ENCODE results near the gene PPDPF. TPM values are rescaled to one million over a fixed set of nuclear protein-coding genes. Genes with fewer than 3 reads are reported as not detected.
"Not testable (repeated sequence)": the region's sequence is repeated elsewhere in the genome, so short reads cannot be mapped to it uniquely, and the experiment has no call there.

PPDPF gene
- total RNA-seq, 1 experiment from 2014 or later = 148 TPM

DNA sequence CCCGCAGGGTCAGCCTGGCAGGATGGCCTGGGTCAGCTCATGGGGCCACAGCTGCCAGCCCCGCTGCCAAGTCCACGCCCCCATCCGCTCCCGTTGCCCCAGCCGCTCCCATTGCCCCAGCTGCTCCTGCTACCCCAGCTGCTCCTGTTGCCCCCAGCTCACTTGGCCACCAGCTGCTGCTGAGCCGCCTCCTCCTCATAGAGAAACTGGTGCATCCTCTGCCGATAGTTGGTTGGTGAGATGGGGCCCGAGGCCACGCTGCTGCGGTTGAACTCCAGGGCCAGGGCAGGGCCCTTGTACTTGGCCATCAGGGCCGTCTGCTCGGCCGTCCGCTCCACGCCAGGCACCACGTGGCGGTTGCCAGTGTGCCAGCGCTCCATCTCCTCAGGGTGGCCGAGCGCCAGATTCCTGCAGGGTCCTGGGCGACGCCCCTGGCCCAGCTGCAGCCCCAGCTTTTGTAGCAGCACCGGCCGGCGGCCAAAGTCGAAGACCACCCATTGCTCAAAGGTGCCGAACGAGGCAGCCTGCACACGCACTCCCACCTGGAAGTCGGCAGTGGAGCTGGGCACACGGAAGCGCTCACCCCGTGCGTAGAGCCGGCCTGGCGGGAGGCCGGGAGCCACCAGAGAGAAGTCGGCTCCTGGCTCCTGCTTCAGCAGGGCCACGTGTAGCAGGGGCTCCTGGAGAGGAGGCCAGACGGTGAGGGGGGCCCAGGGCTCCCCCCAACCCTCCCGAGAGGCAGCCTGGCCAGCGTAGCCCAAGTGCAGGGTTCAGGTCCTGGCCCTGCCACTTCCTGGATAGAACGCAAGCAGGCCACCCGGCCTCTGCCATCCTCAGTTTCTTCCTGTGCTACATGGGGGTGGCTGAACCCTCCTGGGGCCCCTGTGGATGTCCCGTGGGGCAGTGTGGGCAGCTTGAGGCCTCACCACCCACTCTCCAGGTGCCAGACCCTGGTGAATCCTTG, 48.7 kb downstream of the PPDPF start:
- no peak for DNase-seq (ENCODE audit: low spot score)
- ChIA-PET CTCF (no interaction called here), POLR2A (ENCODE audit: low non-redundant PET) (no interaction called here)
- no peaks in the 10 kb centered on the region for H3K27me3 ChIP-seq (replicated peaks; ENCODE audit: insufficient read depth, low read depth, low read length, poor library complexity)
- H3K9me3 ChIP-seq (ENCODE audit: low read depth, low read length, poor library complexity, severe bottlenecking) = no peaks in the 10 kb centered on the region
- intact Hi-C loops (cut with micrococcal nuclease; ENCODE audit: unreplicated experiment) = no loop called here
- TF ChIP-seq EZH2 (IDR thresholded peaks at IDR 0.05; ENCODE audit: borderline replicate concordance, low read depth, low read length, poor library complexity, severe bottlenecking) = no peak
- TF ChIP-seq, protein P1, sequence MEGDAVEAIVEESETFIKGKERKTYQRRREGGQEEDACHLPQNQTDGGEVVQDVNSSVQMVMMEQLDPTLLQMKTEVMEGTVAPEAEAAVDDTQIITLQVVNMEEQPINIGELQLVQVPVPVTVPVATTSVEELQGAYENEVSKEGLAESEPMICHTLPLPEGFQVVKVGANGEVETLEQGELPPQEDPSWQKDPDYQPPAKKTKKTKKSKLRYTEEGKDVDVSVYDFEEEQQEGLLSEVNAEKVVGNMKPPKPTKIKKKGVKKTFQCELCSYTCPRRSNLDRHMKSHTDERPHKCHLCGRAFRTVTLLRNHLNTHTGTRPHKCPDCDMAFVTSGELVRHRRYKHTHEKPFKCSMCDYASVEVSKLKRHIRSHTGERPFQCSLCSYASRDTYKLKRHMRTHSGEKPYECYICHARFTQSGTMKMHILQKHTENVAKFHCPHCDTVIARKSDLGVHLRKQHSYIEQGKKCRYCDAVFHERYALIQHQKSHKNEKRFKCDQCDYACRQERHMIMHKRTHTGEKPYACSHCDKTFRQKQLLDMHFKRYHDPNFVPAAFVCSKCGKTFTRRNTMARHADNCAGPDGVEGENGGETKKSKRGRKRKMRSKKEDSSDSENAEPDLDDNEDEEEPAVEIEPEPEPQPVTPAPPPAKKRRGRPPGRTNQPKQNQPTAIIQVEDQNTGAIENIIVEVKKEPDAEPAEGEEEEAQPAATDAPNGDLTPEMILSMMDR (conservative IDR thresholded peaks at IDR 0.05; ENCODE audit: low read depth, low read length) = no peak
- H3K27ac ChIP-seq (ENCODE audit: low read depth, low read length, poor library complexity, severe bottlenecking) = no peak overlapping the region
- BruUV-seq (replicated peaks) = no TSS peak
- no peak overlapping the region for H3K4me3 ChIP-seq (ENCODE audit: low read depth, low read length, poor library complexity, severe bottlenecking)
- peaks cover 2% of the 10 kb centered on the region for H3K4me1 ChIP-seq (ENCODE audit: insufficient read depth, low read length, poor library complexity, severe bottlenecking)
- H3K36me3 ChIP-seq (ENCODE audit: insufficient read depth, low read length, poor library complexity, severe bottlenecking) = no peaks in the 10 kb centered on the region

DNA sequence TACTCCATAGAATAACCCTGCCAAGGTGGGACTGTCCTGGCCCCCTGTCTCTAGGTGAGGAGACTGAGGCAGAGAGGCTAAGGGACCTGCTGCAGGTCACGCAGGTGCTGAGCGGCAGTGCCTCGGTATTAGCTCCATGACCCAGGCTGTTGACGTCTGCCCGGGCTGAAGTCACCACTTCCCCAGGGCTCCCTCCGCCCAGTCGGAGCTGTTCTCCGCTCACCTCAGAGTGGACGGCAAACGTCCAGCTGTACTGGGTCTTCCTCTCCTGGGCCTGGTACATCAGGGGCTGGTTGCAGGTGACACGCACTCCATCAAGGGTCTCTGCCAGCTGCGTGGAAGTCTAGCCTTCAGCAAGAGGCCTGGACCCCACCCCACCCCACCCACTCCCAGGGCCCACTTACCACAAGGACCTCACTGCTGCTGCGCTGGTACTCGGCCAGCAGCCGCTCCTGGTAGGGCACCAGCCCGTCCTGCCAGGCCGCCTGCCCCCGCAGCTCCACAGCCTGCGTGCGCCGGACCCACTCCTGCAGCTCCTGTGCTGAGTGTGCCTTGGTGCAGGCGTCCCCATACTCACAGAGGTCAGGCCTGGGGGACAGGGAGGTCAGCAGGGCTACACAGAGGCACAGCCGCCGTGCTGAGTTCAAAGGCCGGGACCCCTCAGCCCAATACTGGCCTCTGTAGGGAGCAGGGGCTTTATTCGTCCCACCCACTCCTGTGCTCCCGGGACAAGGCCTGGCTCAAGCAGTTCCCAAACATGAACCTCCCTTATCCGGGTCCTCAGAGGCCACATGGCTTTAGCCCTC, 49.9 kb downstream of the PPDPF start:
- no peak overlapping the region for H3K27ac ChIP-seq (ENCODE audit: low read depth, low read length, poor library complexity, severe bottlenecking)
- no TSS peak for BruUV-seq (replicated peaks)
- TF ChIP-seq EZH2 (IDR thresholded peaks at IDR 0.05; ENCODE audit: borderline replicate concordance, low read depth, low read length, poor library complexity, severe bottlenecking) = no peak
- TF ChIP-seq, protein P1 (conservative IDR thresholded peaks at IDR 0.05; ENCODE audit: low read depth, low read length) = no peak
- H3K4me1 ChIP-seq (ENCODE audit: insufficient read depth, low read length, poor library complexity, severe bottlenecking) = peaks cover 5% of the 10 kb centered on the region
- ChIA-PET CTCF (no interaction called here), POLR2A (ENCODE audit: low non-redundant PET) (no interaction called here)
- H3K36me3 ChIP-seq (ENCODE audit: insufficient read depth, low read length, poor library complexity, severe bottlenecking) = no peaks in the 10 kb centered on the region
- no peaks in the 10 kb centered on the region for H3K27me3 ChIP-seq (replicated peaks; ENCODE audit: insufficient read depth, low read depth, low read length, poor library complexity)
- no peak overlapping the region for H3K4me3 ChIP-seq (ENCODE audit: low read depth, low read length, poor library complexity, severe bottlenecking)
- H3K9me3 ChIP-seq (ENCODE audit: low read depth, low read length, poor library complexity, severe bottlenecking) = no peaks in the 10 kb centered on the region
- intact Hi-C loops (cut with micrococcal nuclease; ENCODE audit: unreplicated experiment) = no loop called here
- no peak for DNase-seq (ENCODE audit: low spot score)

DNA sequence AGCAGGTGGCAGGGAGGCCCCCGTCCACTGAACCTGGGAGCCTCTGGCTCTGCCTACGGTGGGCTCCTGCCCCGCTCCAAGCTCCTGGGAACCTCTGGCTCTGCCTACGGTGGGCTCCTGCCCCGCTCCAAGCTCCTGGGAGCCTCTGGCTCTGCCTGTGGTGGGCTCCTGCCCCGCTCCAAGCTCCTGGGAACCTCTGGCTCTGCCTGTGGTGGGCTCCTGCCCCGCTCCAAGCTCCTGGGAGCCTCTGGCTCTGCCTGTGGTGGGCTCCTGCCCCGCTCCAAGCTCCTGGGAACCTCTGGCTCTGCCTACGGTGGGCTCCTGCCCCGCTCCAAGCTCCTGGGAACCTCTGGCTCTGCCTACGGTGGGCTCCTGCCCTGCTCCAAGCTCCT, 50.5 kb downstream of the PPDPF start:
- H3K4me1 ChIP-seq (ENCODE audit: insufficient read depth, low read length, poor library complexity, severe bottlenecking); H3K36me3 ChIP-seq (ENCODE audit: insufficient read depth, low read length, poor library complexity, severe bottlenecking); H3K27me3 ChIP-seq (replicated peaks; ENCODE audit: insufficient read depth, low read depth, low read length, poor library complexity); POLR2A ChIA-PET (ENCODE audit: low non-redundant PET); DNase-seq (ENCODE audit: low spot score); intact Hi-C loops (cut with micrococcal nuclease; ENCODE audit: unreplicated experiment); H3K27ac ChIP-seq (ENCODE audit: low read depth, low read length, poor library complexity, severe bottlenecking); CTCF ChIA-PET; BruUV-seq (replicated peaks); H3K9me3 ChIP-seq (ENCODE audit: low read depth, low read length, poor library complexity, severe bottlenecking); H3K4me3 ChIP-seq (ENCODE audit: low read depth, low read length, poor library complexity, severe bottlenecking): not testable (repeated sequence)

Other genes starting within 250 kb of the PPDPF start
- 90.4 and 101 TPM in 2 replicates for gene ARFGAP1, start 248.0 kb upstream of the PPDPF start, total RNA-seq (2021)
- gene COL20A1, start 227.6 kb upstream of the PPDPF start, total RNA-seq (2021) = not detected in 2 replicates
- 0.26 and 1.6 TPM in 2 replicates for gene CHRNA4, start 159.4 kb upstream of the PPDPF start, total RNA-seq (2021)
- 6.6 and 15.1 TPM in 2 replicates for gene KCNQ2, start 48.1 kb upstream of the PPDPF start, total RNA-seq (2021)
- 7.5 and 13.7 TPM in 2 replicates for gene EEF1A2, start 21.7 kb upstream of the PPDPF start, total RNA-seq (2021)
- not detected in 2 replicates for gene PTK6, start 16.6 kb downstream of the PPDPF start, total RNA-seq (2021)
- gene SRMS, start 27.0 kb downstream of the PPDPF start, total RNA-seq (2021) = not detected in 2 replicates
- 0.21 and 0.37 TPM in 2 replicates for gene FNDC11, start 33.4 kb downstream of the PPDPF start, total RNA-seq (2021)
- 21.0 and 27.2 TPM in 2 replicates for gene HELZ2, start 53.5 kb downstream of the PPDPF start, total RNA-seq (2021)
- 12.8 and 14.2 TPM in 2 replicates for gene GMEB2, start 106.3 kb downstream of the PPDPF start, total RNA-seq (2021)
- gene STMN3, start 132.7 kb downstream of the PPDPF start, total RNA-seq (2021) = 115 and 128 TPM in 2 replicates
- gene RTEL1, start 137.5 kb downstream of the PPDPF start, total RNA-seq (2021) = 45.6 and 47.8 TPM in 2 replicates
- gene TNFRSF6B, start 175.9 kb downstream of the PPDPF start, total RNA-seq (2021) = not detected in 2 replicates
- gene ARFRP1, start 187.2 kb downstream of the PPDPF start, total RNA-seq (2021) = 38.9 and 41.1 TPM in 2 replicates
- gene ZGPAT, start 187.3 kb downstream of the PPDPF start, total RNA-seq (2021) = 28.2 and 28.3 TPM in 2 replicates
- 15.1 and 16.3 TPM in 2 replicates for gene LIME1, start 215.9 kb downstream of the PPDPF start, total RNA-seq (2021)
- gene SLC2A4RG, start 219.0 kb downstream of the PPDPF start, total RNA-seq (2021) = 45.8 and 71.0 TPM in 2 replicates